HG03575 (cell line): ENCODE results near the gene TYK2.
"Not testable (repeated sequence)": the region's sequence is repeated elsewhere in the genome, so short reads cannot be mapped to it uniquely, and the experiment has no call there.

Experiments
- ATAC-seq: cut with Tn5 transposase; IDR thresholded peaks from one replicate; pipeline ENCODE4 v1.9.1; 2021; ENCODE audit not compliant: unreplicated experiment, insufficient number of reproducible peaks, low FRiP score; ENCODE audit errors: extremely low read depth

Gene TYK2

GRCh38 chr19:10343495-10343894 lies 36.9 kb downstream of the TYK2 start:
- no peak for ATAC-seq

DNA sequence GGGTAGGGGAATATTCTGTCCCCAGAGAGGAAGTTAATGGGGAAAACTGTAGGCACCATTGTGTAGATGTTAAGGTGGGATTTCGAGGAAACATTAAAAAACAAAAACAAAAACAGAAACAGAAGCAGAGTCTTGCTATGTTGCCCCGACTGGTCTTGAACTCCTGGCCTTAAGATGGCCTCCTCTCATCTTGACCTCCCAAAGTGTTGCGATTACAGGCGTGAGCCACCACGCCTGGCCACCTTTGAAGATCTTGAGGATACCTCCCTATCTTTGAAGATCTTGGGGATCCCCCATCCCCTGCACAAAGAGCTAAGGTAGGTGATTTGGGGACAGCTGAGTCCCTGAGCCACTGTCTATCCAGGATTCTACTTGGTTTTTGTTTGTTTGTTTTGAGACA lies 40.4 kb downstream of the TYK2 start:
- no peak for ATAC-seq

DNA sequence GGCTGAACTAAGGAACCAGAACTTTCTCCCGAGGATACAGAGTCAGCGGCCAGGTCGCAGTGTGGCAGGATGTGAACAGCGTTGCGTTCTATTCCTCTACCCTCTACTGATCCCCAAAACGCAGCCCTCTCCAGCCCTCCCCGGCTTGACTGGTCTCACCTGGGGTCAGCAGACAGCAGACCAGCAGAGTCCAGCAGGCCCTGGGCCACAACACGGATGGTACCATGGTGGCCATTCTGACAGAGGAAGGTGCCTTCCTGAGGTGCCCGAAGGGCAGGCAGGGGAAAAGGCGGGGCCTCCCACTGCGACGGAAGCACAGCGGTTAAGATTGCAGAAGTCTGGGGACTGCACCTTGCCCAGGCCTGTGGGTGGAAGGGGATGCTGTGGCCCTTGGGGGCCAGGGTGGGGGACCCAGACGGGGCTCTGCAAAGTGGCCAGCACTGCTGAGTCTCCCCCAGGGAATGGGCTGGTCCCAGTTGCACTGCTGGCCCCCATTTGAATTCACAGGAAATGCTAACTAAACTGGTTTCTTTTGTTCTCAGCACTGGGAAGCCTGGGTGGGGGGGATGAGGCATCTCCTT lies 40.9 kb downstream of the TYK2 start, which contains the start of gene ICAM3:
Gene ICAM3 (minus strand): TSS at position 245 of the 581 bp plus-strand sequence. CDS start 10 bp downstream, at position 235.
- no peak for ATAC-seq

DNA sequence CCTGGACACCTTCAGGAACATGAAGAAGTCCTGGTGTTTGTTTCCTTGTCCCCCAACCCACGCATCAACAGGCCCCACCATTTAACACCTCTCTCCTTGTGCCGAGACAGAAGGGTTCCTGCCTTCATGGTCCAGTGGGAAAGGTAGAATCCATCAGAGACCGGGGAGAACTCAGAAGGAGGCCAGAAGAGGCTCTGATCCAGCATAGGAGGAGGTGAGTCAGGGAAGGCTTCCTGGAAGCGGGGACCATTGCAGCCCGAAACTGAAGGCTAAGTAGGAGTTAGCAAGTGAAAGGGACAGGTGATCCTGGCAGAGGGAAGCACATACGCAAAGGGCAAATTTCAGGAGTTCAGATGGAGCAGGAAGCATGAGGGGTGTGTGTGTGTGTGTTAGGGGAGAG lies 41.4 kb downstream of the TYK2 start:
- ATAC-seq, result no peak

- not testable (repeated sequence) for ATAC-seq
Measured at GRCh38 chr19:10336725-10337124, 43.6 kb downstream of the TYK2 start.

- ATAC-seq, result no peak
Measured at GRCh38 chr19:10335352-10335985, 44.9 kb downstream of the TYK2 start.

DNA sequence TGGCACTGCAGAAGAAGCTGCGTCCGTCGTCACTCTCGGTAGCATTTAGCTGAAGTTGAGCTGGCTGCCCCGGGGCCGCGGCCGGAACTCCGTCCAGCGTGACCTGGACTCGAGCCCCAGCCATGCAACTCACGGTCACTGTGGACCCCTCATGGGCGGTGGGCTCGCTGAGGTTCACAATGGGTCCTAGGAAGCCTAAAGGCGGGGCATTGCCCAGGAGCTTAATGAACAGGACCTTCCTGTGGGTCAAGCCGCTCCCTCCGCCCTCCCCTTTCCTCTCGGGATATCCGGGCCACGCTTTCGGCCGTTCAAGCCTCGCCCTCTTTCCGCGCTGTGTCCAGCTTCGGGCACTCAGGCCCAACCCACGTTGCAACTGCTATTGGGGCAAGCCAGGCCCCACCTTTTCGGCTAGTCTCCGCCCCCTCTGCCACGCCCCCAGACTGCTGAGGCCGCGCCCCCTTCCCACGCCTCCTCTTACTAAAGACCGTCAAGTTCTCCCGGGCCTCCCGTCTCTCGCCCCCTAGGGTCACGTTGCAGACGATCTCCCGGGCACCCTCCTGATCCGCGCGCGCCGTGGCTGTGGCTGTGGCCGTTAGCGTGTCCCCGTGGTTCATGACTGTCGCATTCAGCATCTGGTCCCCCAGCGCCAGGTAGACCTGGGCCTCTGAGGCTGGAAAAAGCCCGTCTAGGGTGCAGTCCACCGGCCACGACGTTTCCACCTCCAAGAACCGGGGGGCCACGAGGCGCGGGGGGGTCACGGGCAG lies 45.6 kb downstream of the TYK2 start:
- no peak for ATAC-seq

- ATAC-seq, result no peak
Measured at GRCh38 chr19:10333758-10334587, 46.4 kb downstream of the TYK2 start.

GRCh38 chr19:10332965-10333757 lies 47.2 kb downstream of the TYK2 start, which contains the start of gene RAVER1:
Gene RAVER1 (minus strand): TSS chr19:10333529. CDS start chr19:10333507, 22 bp downstream.
- ATAC-seq, result peak; percentile 58

DNA sequence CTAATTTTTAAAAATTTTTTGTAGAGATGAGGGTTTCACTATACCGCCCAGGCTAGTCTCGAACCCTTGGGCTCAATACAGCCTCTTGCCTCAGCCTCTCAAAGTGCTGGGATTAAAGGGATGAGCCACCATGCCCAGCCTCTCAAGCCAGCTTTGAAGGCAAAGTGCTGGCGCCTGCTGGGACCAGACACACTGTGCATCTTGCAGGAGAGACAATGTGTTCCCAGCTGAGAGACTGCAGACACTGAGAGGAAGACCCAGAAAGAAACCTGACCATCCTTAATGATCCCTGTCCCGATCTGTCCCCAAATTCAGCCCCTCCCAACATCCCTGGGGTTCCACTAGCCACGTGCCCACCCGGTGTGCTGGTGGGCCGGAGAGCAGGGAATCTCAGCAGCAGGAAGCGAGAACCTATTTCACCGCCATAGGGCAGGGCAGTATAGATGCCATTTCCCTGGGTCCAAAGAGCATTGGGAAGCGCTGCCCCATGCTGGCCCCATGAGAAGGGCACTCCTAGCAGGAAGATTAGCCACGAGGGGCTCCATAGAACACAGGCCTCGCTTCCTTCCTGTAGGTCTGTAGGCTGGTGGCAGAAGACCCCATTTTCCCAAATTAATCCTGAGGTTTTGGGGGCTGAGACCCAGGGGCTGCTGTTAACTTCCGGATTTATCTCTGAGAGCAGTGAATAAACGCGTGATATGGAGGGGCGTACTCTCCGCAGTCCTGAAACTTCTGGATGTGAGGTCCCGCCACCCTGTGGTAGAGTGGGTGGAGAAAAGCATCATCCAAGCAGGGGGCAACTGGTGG lies 48.0 kb downstream of the TYK2 start:
- ATAC-seq, result no peak

- ATAC-seq, result no peak
Measured at GRCh38 chr19:10329555-10329954, 50.8 kb downstream of the TYK2 start.

DNA sequence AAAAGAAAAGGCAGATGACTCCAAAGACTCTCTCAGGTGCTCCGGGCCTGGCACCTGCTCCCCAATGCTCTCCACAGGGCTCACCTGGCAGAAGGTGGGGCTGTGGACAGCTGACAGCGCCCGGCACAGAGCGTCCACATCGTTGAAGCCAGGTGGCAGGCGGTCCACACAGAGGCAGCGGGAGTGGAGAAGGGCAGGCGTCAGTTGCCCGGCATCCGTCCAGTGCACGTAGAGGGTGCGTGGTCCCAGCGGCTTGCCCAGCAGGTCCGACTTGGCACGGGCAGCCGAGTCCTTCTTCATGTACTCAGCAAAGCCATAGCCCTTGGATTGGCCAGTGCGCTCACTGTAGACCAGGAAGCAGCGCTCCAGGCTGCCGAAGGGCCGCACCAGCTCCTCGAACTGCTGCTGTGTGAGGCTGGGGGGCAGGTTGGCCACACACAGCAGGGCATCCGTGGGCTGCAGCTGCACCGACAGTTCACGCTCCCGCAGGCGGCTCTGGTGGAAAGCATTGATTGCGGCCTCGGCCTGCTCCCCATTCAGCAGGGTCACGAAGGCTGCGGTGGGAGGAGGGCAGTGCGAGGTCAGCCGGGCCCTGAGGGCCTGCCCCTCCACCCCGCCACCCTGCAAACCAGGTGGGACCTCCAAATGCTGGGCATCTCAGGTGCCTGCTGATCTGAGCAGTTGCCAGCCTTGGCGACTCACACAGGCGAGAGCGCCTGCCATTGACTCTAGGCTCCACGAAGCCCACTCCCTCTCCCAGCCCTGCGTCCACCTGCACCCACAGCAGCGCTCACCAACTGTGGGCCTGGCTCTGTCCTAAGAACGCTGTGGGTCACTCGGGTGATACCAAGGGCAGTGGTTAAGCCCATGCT lies 51.6 kb downstream of the TYK2 start:
- ATAC-seq, result no peak

DNA sequence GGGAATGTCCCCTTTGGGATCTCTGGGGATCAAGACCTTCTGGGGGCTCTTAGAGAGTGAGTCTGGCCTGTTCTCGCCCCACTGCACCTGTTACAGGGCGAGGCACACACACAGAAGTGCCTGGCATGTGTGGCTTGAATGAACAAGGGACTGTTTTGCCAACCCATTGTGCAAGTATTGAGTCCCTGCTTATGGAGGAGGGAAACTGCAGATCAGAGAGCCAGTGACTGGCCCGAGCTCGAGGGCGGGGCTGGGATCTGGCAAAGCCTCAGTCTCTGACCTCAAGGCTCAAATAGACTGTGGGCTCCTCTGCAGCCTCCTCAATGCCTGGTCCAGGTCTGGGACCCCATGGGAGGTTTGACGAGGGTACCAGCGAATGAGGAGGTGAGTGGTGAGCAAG lies 52.6 kb downstream of the TYK2 start:
- ATAC-seq, result no peak

GRCh38 chr19:10325732-10326131 lies 54.6 kb downstream of the TYK2 start:
- no peak for ATAC-seq

- no peak for ATAC-seq
Measured at GRCh38 chr19:10321874-10322835, 58.2 kb downstream of the TYK2 start.

DNA sequence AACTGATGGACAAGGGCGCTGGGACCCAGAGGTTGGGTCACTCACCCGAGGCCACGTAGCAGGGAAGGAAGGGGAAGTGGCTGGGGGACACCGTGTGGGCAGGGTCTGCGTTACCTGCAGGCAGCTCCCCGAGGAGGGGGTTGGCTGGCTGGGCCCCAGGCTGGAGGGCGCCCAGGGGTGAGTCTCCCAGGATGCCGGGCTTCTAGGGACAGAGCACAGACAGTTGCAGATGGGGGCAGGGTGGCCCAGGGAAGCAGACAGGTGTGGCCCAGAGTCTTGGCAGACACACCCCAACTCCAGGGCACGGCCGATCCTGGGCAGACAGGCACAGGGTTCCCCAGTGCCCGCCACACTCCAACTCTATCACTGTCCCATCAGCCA lies 59.0 kb downstream of the TYK2 start:
- no peak for ATAC-seq
